ENCODE results near the gene AHNAK2.

AHNAK2 gene

GRCh38 chr14:104917116-104917515 is 61.1 kb downstream of the AHNAK2 start:
- Histone ChIP-seq H3K4me3 (ENCODE audit: low read length in 2 of 2) (no peak overlapping the region), H2BK15ac (ENCODE audit: low read length) (no peak overlapping the region), H3K4ac (ENCODE audit: low read length) (no peak overlapping the region), H3K23ac (ENCODE audit: low read depth, low read length, poor library complexity) (no peak overlapping the region), H2BK5ac (ENCODE audit: low read length) (no peak overlapping the region), H3K9ac (ENCODE audit: low read depth, low read length, poor library complexity) (no peak overlapping the region), H3K18ac (ENCODE audit: low read length) (no peak overlapping the region), H3K79me1 (ENCODE audit: low read depth, low read length) (no peaks in the 10 kb centered on the region), H3K27me3 (ENCODE audit: control insufficient read depth in 3 of 3, insufficient read depth in 3 of 3, low read depth in 1 of 3, low read length in 3 of 3) (peaks cover 0 to 2% (median 0%) of the 10 kb centered on the region in 3 experiments), H4K8ac (ENCODE audit: low read depth, low read length) (no peak overlapping the region), H3K36me3 (replicated peaks in 1 of 2; ENCODE audit: control insufficient read depth in 2 of 2, insufficient read depth in 2 of 2, low read length in 2 of 2) (no peaks in the 10 kb centered on the region), H2BK12ac (ENCODE audit: low read length) (no peak overlapping the region), H2AFZ (ENCODE audit: low read length) (no peak overlapping the region), H3K4me1 (ENCODE audit: control insufficient read depth in 2 of 2, insufficient read depth in 1 of 2, low read depth in 1 of 2, low read length in 2 of 2) (peaks cover 0 to 5% of the 10 kb centered on the region in 2 donors), H2AK5ac (ENCODE audit: low read depth, low read length) (no peak overlapping the region), H3K27ac (replicated peaks; ENCODE audit: low read length) (no peak overlapping the region), H3K14ac (ENCODE audit: low read length) (no peak overlapping the region), H4K91ac (ENCODE audit: low read depth, low read length, poor library complexity) (no peak overlapping the region), H2BK120ac (ENCODE audit: low read depth, low read length) (no peak overlapping the region), H3K4me2 (ENCODE audit: insufficient read depth, low read length, poor library complexity, severe bottlenecking) (no peak overlapping the region), H3K9me3 (replicated peaks in 1 of 2; ENCODE audit: control insufficient read depth in 2 of 2, insufficient read depth in 1 of 2, low read depth in 1 of 2, low read length in 2 of 2) (peaks cover 0 to 6% of the 10 kb centered on the region in 2 donors)
- no peak for DNase-seq (ENCODE audit: low spot score)
- no CpG with 5 or more reads among the region's 9 CpGs for WGBS, 2 donors (ENCODE audit: extremely low coverage in 2 of 2, insufficient read length in 2 of 2, insufficient replicate concordance in 1 of 2)

GRCh38 chr14:104913435-104913834 is 64.7 kb downstream of the AHNAK2 start:
- H3K23ac ChIP-seq (ENCODE audit: low read depth, low read length, poor library complexity) = no peak overlapping the region
- WGBS, 2 donors (ENCODE audit: extremely low coverage in 2 of 2, insufficient read length in 2 of 2, insufficient replicate concordance in 1 of 2) = no CpG with 5 or more reads among the region's 7 CpGs
- DNase-seq (ENCODE audit: low spot score) = no peak

GRCh38 chr14:104912053-104912452 is 66.1 kb downstream of the AHNAK2 start:
- no peak overlapping the region for H2BK15ac ChIP-seq (ENCODE audit: low read length)
- no peak overlapping the region for H3K27ac ChIP-seq (replicated peaks; ENCODE audit: low read length)
- H3K4ac ChIP-seq (ENCODE audit: low read length) = no peak overlapping the region
- H3K4me2 ChIP-seq (ENCODE audit: insufficient read depth, low read length, poor library complexity, severe bottlenecking) = no peak overlapping the region
- WGBS, 2 donors (ENCODE audit: extremely low coverage in 2 of 2, insufficient read length in 2 of 2, insufficient replicate concordance in 1 of 2) = no CpG with 5 or more reads among the region's 3 CpGs
- no peaks in the 10 kb centered on the region for H3K36me3 ChIP-seq (replicated peaks in 1 of 2; ENCODE audit: control insufficient read depth in 2 of 2, insufficient read depth in 2 of 2, low read length in 2 of 2)
- no peaks in the 10 kb centered on the region for H3K79me1 ChIP-seq (ENCODE audit: low read depth, low read length)
- H2AFZ ChIP-seq (ENCODE audit: low read length) = no peak overlapping the region
- H3K14ac ChIP-seq (ENCODE audit: low read length) = no peak overlapping the region
- no peak overlapping the region for H2AK5ac ChIP-seq (ENCODE audit: low read depth, low read length)
- no peak overlapping the region for H2BK12ac ChIP-seq (ENCODE audit: low read length)
- no peak overlapping the region for H4K91ac ChIP-seq (ENCODE audit: low read depth, low read length, poor library complexity)
- peaks cover 0 to 2% of the 10 kb centered on the region in 2 donors for H3K4me1 ChIP-seq (ENCODE audit: control insufficient read depth in 2 of 2, insufficient read depth in 1 of 2, low read depth in 1 of 2, low read length in 2 of 2)
- peaks cover 0 to 22% of the 10 kb centered on the region in 2 donors for H3K9me3 ChIP-seq (replicated peaks in 1 of 2; ENCODE audit: control insufficient read depth in 2 of 2, insufficient read depth in 1 of 2, low read depth in 1 of 2, low read length in 2 of 2)
- H3K9ac ChIP-seq (ENCODE audit: low read depth, low read length, poor library complexity) = no peak overlapping the region
- no peak overlapping the region for H2BK5ac ChIP-seq (ENCODE audit: low read length)
- H3K4me3 ChIP-seq (ENCODE audit: low read length in 2 of 2) = no peak overlapping the region
- no peak overlapping the region for H3K23ac ChIP-seq (ENCODE audit: low read depth, low read length, poor library complexity)
- no peak overlapping the region for H4K8ac ChIP-seq (ENCODE audit: low read depth, low read length)
- DNase-seq (ENCODE audit: low spot score) = no peak
- peaks cover 0 to 17% (median 0%) of the 10 kb centered on the region in 3 experiments for H3K27me3 ChIP-seq (ENCODE audit: control insufficient read depth in 3 of 3, insufficient read depth in 3 of 3, low read depth in 1 of 3, low read length in 3 of 3)
- no peak overlapping the region for H3K18ac ChIP-seq (ENCODE audit: low read length)
- no peak overlapping the region for H2BK120ac ChIP-seq (ENCODE audit: low read depth, low read length)

More at GRCh38 chr14:104913435-104913834, 64.7 kb downstream of the AHNAK2 start:
- H3K18ac ChIP-seq (ENCODE audit: low read length) = no peak overlapping the region
- no peak overlapping the region for H3K27ac ChIP-seq (replicated peaks; ENCODE audit: low read length)
- no peak overlapping the region for H2BK12ac ChIP-seq (ENCODE audit: low read length)
- no peak overlapping the region for H4K91ac ChIP-seq (ENCODE audit: low read depth, low read length, poor library complexity)
- H3K9ac ChIP-seq (ENCODE audit: low read depth, low read length, poor library complexity) = no peak overlapping the region
- no peak overlapping the region for H3K4me2 ChIP-seq (ENCODE audit: insufficient read depth, low read length, poor library complexity, severe bottlenecking)
- no peak overlapping the region for H3K4ac ChIP-seq (ENCODE audit: low read length)
- no peak overlapping the region for H2BK120ac ChIP-seq (ENCODE audit: low read depth, low read length)
- no peaks in the 10 kb centered on the region for H3K36me3 ChIP-seq (replicated peaks in 1 of 2; ENCODE audit: control insufficient read depth in 2 of 2, insufficient read depth in 2 of 2, low read length in 2 of 2)
- H2AFZ ChIP-seq (ENCODE audit: low read length) = no peak overlapping the region
- no peak overlapping the region for H3K14ac ChIP-seq (ENCODE audit: low read length)
- no peak overlapping the region for H2BK15ac ChIP-seq (ENCODE audit: low read length)
- H4K8ac ChIP-seq (ENCODE audit: low read depth, low read length) = no peak overlapping the region
- peaks cover 0 to 16% of the 10 kb centered on the region in 2 donors for H3K9me3 ChIP-seq (replicated peaks in 1 of 2; ENCODE audit: control insufficient read depth in 2 of 2, insufficient read depth in 1 of 2, low read depth in 1 of 2, low read length in 2 of 2)
- H3K27me3 ChIP-seq (ENCODE audit: control insufficient read depth in 3 of 3, insufficient read depth in 3 of 3, low read depth in 1 of 3, low read length in 3 of 3) = peaks cover 0 to 6% (median 0%) of the 10 kb centered on the region in 3 experiments
- peaks cover 0 to 5% of the 10 kb centered on the region in 2 donors for H3K4me1 ChIP-seq (ENCODE audit: control insufficient read depth in 2 of 2, insufficient read depth in 1 of 2, low read depth in 1 of 2, low read length in 2 of 2)
- H3K4me3 ChIP-seq (ENCODE audit: low read length in 2 of 2) = no peak overlapping the region
- no peaks in the 10 kb centered on the region for H3K79me1 ChIP-seq (ENCODE audit: low read depth, low read length)
- H2BK5ac ChIP-seq (ENCODE audit: low read length) = no peak overlapping the region
- H2AK5ac ChIP-seq (ENCODE audit: low read depth, low read length) = no peak overlapping the region

- Histone ChIP-seq H3K36me3 (replicated peaks in 1 of 2; ENCODE audit: control insufficient read depth in 2 of 2, insufficient read depth in 2 of 2, low read length in 2 of 2) (no peaks in the 10 kb centered on the region), H3K27ac (replicated peaks; ENCODE audit: low read length) (no peak overlapping the region), H2BK15ac (ENCODE audit: low read length) (no peak overlapping the region), H3K4me2 (ENCODE audit: insufficient read depth, low read length, poor library complexity, severe bottlenecking) (no peak overlapping the region), H3K79me1 (ENCODE audit: low read depth, low read length) (no peaks in the 10 kb centered on the region), H3K4me1 (ENCODE audit: control insufficient read depth in 2 of 2, insufficient read depth in 1 of 2, low read depth in 1 of 2, low read length in 2 of 2) (no peaks in the 10 kb centered on the region), H2BK12ac (ENCODE audit: low read length) (no peak overlapping the region), H2AK5ac (ENCODE audit: low read depth, low read length) (no peak overlapping the region), H3K23ac (ENCODE audit: low read depth, low read length, poor library complexity) (no peak overlapping the region), H2AFZ (ENCODE audit: low read length) (no peak overlapping the region), H2BK120ac (ENCODE audit: low read depth, low read length) (no peak overlapping the region), H3K18ac (ENCODE audit: low read length) (no peak overlapping the region), H3K4me3 (ENCODE audit: low read length in 2 of 2) (no peak overlapping the region), H4K8ac (ENCODE audit: low read depth, low read length) (no peak overlapping the region), H3K4ac (ENCODE audit: low read length) (no peak overlapping the region), H3K14ac (ENCODE audit: low read length) (no peak overlapping the region), H3K27me3 (ENCODE audit: control insufficient read depth in 3 of 3, insufficient read depth in 3 of 3, low read depth in 1 of 3, low read length in 3 of 3) (peaks cover 0 to 35% (median 0%) of the 10 kb centered on the region in 3 experiments), H4K91ac (ENCODE audit: low read depth, low read length, poor library complexity) (no peak overlapping the region), H2BK5ac (ENCODE audit: low read length) (no peak overlapping the region), H3K9ac (ENCODE audit: low read depth, low read length, poor library complexity) (no peak overlapping the region), H3K9me3 (replicated peaks in 1 of 2; ENCODE audit: control insufficient read depth in 2 of 2, insufficient read depth in 1 of 2, low read depth in 1 of 2, low read length in 2 of 2) (peaks cover 2 to 28% of the 10 kb centered on the region in 2 donors)
- no CpG with 5 or more reads among the region's 1 CpG for whole genome bisulfite sequencing, 2 donors (ENCODE audit: extremely low coverage in 2 of 2, insufficient read length in 2 of 2, insufficient replicate concordance in 1 of 2)
- no peak for DNase-seq (ENCODE audit: low spot score)
These were observed 69.9 kb downstream of the AHNAK2 start for GRCh38 chr14:104908303-104908702.

Data from neuronal stem cell (in vitro differentiated cells).